HEK293T (cell line): Measurements from ENCODE around the gene PDZD8.

Source experiments
- CTBP1 ChIP-seq: fragments of 450-650 bp; IDR thresholded peaks from 2 replicates; pipeline ENCODE4 v1.6.1; 2016; ENCODE audit warnings: borderline replicate concordance
- L3MBTL2 ChIP-seq: fragments of 450-650 bp; conservative IDR thresholded peaks from 2 replicates; pipeline ENCODE4 v1.6.1; 2016; ENCODE audit warnings: mild to moderate bottlenecking
- LEF1 ChIP-seq: fragments of 450-650 bp; IDR thresholded peaks from 2 replicates; pipeline ENCODE4 v1.6.1; 2017; ENCODE audit warnings: mild to moderate bottlenecking, borderline replicate concordance
- SP1 ChIP-seq: fragments of 450-650 bp; IDR thresholded peaks from 2 replicates; pipeline ENCODE4 v1.6.1; 2017
- SUZ12 ChIP-seq: fragments of 450-650 bp; IDR thresholded peaks from 2 replicates; pipeline ENCODE4 v1.6.1; 2016; ENCODE audit warnings: mild to moderate bottlenecking
- TARDBP ChIP-seq: fragments of 450-650 bp; IDR thresholded peaks from 2 replicates; pipeline ENCODE4 v1.6.1; 2016
- ZNF384 ChIP-seq: fragments of 450-650 bp; IDR thresholded peaks from 2 replicates; pipeline ENCODE4 v1.6.1; 2016
- TF ChIP-seq, protein P1 (sequence below): fragments of 450-650 bp; IDR thresholded peaks from 2 replicates; pipeline ENCODE4 v1.6.1; 2016

DNA sequence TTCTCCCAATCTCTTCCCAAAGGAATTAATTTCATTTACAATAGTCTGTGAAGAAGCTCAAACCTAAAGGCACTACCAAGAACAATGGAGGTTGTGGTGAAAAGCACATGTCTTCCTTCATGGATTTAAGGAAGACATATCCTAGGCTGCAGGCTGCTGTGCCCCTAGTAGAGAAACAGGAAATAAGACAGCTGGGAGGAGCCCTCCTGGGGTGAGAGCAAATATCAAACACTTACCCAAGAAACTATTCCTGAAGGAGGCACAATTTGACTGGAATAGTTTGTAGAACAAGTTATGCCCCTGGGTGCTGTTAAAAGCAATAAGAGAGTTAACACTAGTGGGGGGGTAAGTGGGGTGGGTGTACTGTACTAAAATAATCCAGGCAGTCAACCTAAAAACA lies 30.1 kb downstream of the PDZD8 start:
- TF ChIP-seq SP1 (no peak), SUZ12 (no peak), ZNF384 (no peak), TARDBP (no peak), L3MBTL2 (no peak), CTBP1 (no peak), LEF1 (no peak)
- TF ChIP-seq, protein P1, sequence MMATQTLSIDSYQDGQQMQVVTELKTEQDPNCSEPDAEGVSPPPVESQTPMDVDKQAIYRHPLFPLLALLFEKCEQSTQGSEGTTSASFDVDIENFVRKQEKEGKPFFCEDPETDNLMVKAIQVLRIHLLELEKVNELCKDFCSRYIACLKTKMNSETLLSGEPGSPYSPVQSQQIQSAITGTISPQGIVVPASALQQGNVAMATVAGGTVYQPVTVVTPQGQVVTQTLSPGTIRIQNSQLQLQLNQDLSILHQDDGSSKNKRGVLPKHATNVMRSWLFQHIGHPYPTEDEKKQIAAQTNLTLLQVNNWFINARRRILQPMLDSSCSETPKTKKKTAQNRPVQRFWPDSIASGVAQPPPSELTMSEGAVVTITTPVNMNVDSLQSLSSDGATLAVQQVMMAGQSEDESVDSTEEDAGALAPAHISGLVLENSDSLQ = no peak
